H9 (cell line): ENCODE results near the gene POLR2J. TPM values are rescaled to one million over a fixed set of nuclear protein-coding genes. Genes with fewer than 3 reads are reported as not detected.

ENCODE experiments used
- DNase-seq: peaks from one replicate; pipeline ENCODE4 v3.0.0-alpha.2; 2017
- H2AFZ ChIP-seq: one replicate; pipeline ENCODE4 v1.6.1; 2013; ENCODE audit warnings: mild to moderate bottlenecking, low read length, control low read depth, moderate library complexity
- H2AK5ac ChIP-seq: 2 replicates; pipeline ENCODE4 v1.6.1; 2013; ENCODE audit warnings: low read length, control low read depth, mixed read lengths; ENCODE audit not compliant: insufficient read length
- H2BK120ac ChIP-seq: one replicate; pipeline ENCODE4 v1.6.1; 2013; ENCODE audit warnings: low read depth, mild to moderate bottlenecking, low read length, control low read depth, inconsistent platforms; ENCODE audit not compliant: poor library complexity, severe bottlenecking
- H2BK12ac ChIP-seq: 2 replicates; pipeline ENCODE4 v1.6.1; 2013; ENCODE audit warnings: low read length, control low read depth, mixed read lengths, low read depth; ENCODE audit not compliant: insufficient read length
- H2BK15ac ChIP-seq: 2 replicates; pipeline ENCODE4 v1.6.1; 2013; ENCODE audit warnings: low read depth, low read length, control low read depth
- H2BK20ac ChIP-seq: one replicate; pipeline ENCODE4 v1.6.1; 2013; ENCODE audit warnings: low read depth, mild to moderate bottlenecking, low read length, control low read depth, inconsistent platforms; ENCODE audit not compliant: poor library complexity, severe bottlenecking
- H2BK5ac ChIP-seq: 2 replicates; pipeline ENCODE4 v1.6.1; 2013; ENCODE audit warnings: low read length, control low read depth, mixed read lengths; ENCODE audit not compliant: insufficient read length
- H3K14ac ChIP-seq: 2 replicates; pipeline ENCODE4 v1.6.1; 2013; ENCODE audit warnings: low read length, control low read depth; ENCODE audit not compliant: insufficient read depth
- H3K18ac ChIP-seq: 2 replicates; pipeline ENCODE4 v1.6.1; 2013; ENCODE audit warnings: low read depth, mild to moderate bottlenecking, mixed read lengths, low read length, control low read depth; ENCODE audit not compliant: insufficient read length
- H3K23ac ChIP-seq: 2 replicates; pipeline ENCODE4 v1.6.1; 2013; ENCODE audit warnings: low read length, control low read depth, mixed read lengths, low read depth; ENCODE audit not compliant: insufficient read length
- H3K23me2 ChIP-seq: 2 replicates; pipeline ENCODE4 v1.6.1; 2013; ENCODE audit warnings: low read depth, mild to moderate bottlenecking, mixed read lengths, low read length, control low read depth; ENCODE audit not compliant: insufficient read length, poor library complexity, severe bottlenecking
- H3K27ac ChIP-seq: 2 replicates; pipeline ENCODE4 v1.5.1; 2013; ENCODE audit warnings: low read length, control low read depth, mixed read lengths, low read depth; ENCODE audit not compliant: insufficient read length
- H3K27me3 ChIP-seq: 2 replicates; pipeline ENCODE4 v1.6.1; 2013; ENCODE audit warnings: low read length, control low read depth, inconsistent platforms; ENCODE audit not compliant: insufficient read depth
- H3K4ac ChIP-seq: 2 replicates; pipeline ENCODE4 v1.6.1; 2013; ENCODE audit warnings: low read depth, mild to moderate bottlenecking, control low read depth, inconsistent platforms, low read length, moderate library complexity
- H3K4me1 ChIP-seq: 2 replicates; pipeline ENCODE4 v1.6.1; 2013; ENCODE audit warnings: low read length, control low read depth, inconsistent platforms; ENCODE audit not compliant: insufficient read depth
- H3K4me2 ChIP-seq: 2 replicates; pipeline ENCODE4 v1.6.1; 2013; ENCODE audit warnings: low read length, control low read depth, mixed read lengths; ENCODE audit not compliant: insufficient read length, insufficient read depth
- H3K56ac ChIP-seq: 2 replicates; pipeline ENCODE4 v1.6.1; 2013; ENCODE audit warnings: low read depth, mild to moderate bottlenecking, mixed read lengths, low read length, control low read depth; ENCODE audit not compliant: insufficient read length
- H3K79me1 ChIP-seq: 2 replicates; pipeline ENCODE4 v1.6.1; 2013; ENCODE audit warnings: low read depth, mild to moderate bottlenecking, moderate library complexity, low read length, control low read depth, inconsistent platforms; ENCODE audit not compliant: insufficient read depth, poor library complexity, severe bottlenecking
- H3K79me2 ChIP-seq: 2 replicates; pipeline ENCODE4 v1.6.1; 2013; ENCODE audit warnings: low read length, control low read depth, inconsistent platforms; ENCODE audit not compliant: insufficient read depth
- H3K9ac ChIP-seq: 2 replicates; pipeline ENCODE4 v1.6.1; 2013; ENCODE audit warnings: low read length, control low read depth, mixed read lengths; ENCODE audit not compliant: insufficient read length; ENCODE audit errors: extremely low read depth
- H3K9me3 ChIP-seq: one replicate; pipeline ENCODE4 v1.6.1; 2013; ENCODE audit warnings: low read depth, low read length, inconsistent platforms; ENCODE audit not compliant: control insufficient read depth
- H3T11ph ChIP-seq: one replicate; pipeline ENCODE4 v1.6.1; 2013; ENCODE audit warnings: mild to moderate bottlenecking, low read length, control low read depth, inconsistent platforms
- H4K20me1 ChIP-seq: one replicate; pipeline ENCODE4 v1.6.1; 2013; ENCODE audit not compliant: control insufficient read depth, insufficient read length, insufficient read depth
- H4K5ac ChIP-seq: 2 replicates; pipeline ENCODE4 v1.6.1; 2013; ENCODE audit warnings: low read depth, mild to moderate bottlenecking, mixed read lengths, low read length, control low read depth; ENCODE audit not compliant: insufficient read length
- H4K8ac ChIP-seq: replicated peaks from 2 replicates; pipeline ENCODE4 v1.6.1; 2013; ENCODE audit warnings: low read length, control low read depth, mixed read lengths, low read depth; ENCODE audit not compliant: insufficient read length
- H4K91ac ChIP-seq: 2 replicates; pipeline ENCODE4 v1.6.1; 2013; ENCODE audit warnings: low read depth, mild to moderate bottlenecking, moderate library complexity, mixed read lengths, low read length, control low read depth; ENCODE audit not compliant: insufficient read length
- H3K27ac Mint-ChIP-seq, 3 experiments: 2 replicates in 2 of 3; 3 replicates in 1 of 3; pipeline ENCODE4 v1.8.0; 2020 to 2021; ENCODE audit warnings: mixed read lengths in 3 of 3, mild to moderate bottlenecking in 1 of 3, moderate library complexity in 1 of 3
- H3K27me3 Mint-ChIP-seq: 2 replicates; pipeline ENCODE4 v1.8.0; 2021; ENCODE audit warnings: low read depth, mild to moderate bottlenecking, moderate library complexity, mixed read lengths
- H3K36me3 Mint-ChIP-seq, 3 experiments: 2 replicates in 2 of 3; 3 replicates in 1 of 3; pipeline ENCODE4 v1.8.0; 2020 to 2021; ENCODE audit warnings: low read depth in 3 of 3, mixed read lengths in 3 of 3; ENCODE audit not compliant: insufficient read depth in 1 of 3
- H3K4me1 Mint-ChIP-seq, 2 experiments: 2 replicates each; pipeline ENCODE4 v1.8.0; 2020; ENCODE audit warnings: mixed read lengths in 2 of 2
- H3K4me3 Mint-ChIP-seq, 2 experiments: 2 replicates in 1 of 2; 3 replicates in 1 of 2; pipeline ENCODE4 v1.8.0; 2020 to 2021; ENCODE audit warnings: mild to moderate bottlenecking in 2 of 2, mixed read lengths in 2 of 2, moderate library complexity in 1 of 2
- H3K9me3 Mint-ChIP-seq, 2 experiments: 2 replicates in 1 of 2; 3 replicates in 1 of 2; pipeline ENCODE4 v1.8.0; 2020; ENCODE audit warnings: mild to moderate bottlenecking in 2 of 2, mixed read lengths in 2 of 2, moderate library complexity in 1 of 2
- CTCF ChIP-seq: fragments of 200-600 bp; sonication (generic); conservative IDR thresholded peaks from 3 replicates; pipeline ENCODE4 v1.8.0; 2021; ENCODE audit warnings: antibody characterized with exemption, mild to moderate bottlenecking
- WGBS: extraction: QIAGEN DNeasy Blood & Tissue Kit; methylation state at CpG from one replicate; pipeline ENCODE4 v1.1.7; 2013; ENCODE audit warnings: missing lambda C conversion rate, low lambda C conversion rate, mixed read lengths; ENCODE audit not compliant: insufficient read length; ENCODE audit errors: extremely low coverage; 5-methylcytosine and 5-hydroxymethylcytosine counted together
- total RNA-seq: library from RNA; stranded (reverse); gene quantifications from 2 replicates; pipeline ENCODE4 v1.2.1, GENCODE V29; 2021

The POLR2J gene
- total RNA-seq, 1 experiment from 2014 or later: 58.5 TPM

- H3K4me1 Mint-ChIP-seq: peaks cover 10 to 12% of the 10 kb centered on the region in 2 experiments
- no peaks in the 10 kb centered on the region for H3K27me3 ChIP-seq
Observed at GRCh38 chr7:102446387-102447156, 32.1 kb downstream of the POLR2J start.

More at GRCh38 chr7:102446387-102447156, 32.1 kb downstream of the POLR2J start:
- Histone ChIP-seq H2AK5ac (no peak overlapping the region), H2BK15ac (no peak overlapping the region), H2BK120ac (no peak overlapping the region), H4K5ac (no peak overlapping the region), H2BK12ac (no peak overlapping the region), H4K91ac (no peak overlapping the region), H3K14ac (no peak overlapping the region), H3K4me2 (no peak overlapping the region), H2BK20ac (no peak overlapping the region), H3K18ac (no peak overlapping the region), H3K56ac (no peak overlapping the region), H3K9ac (no peak overlapping the region), H3K4me1 (no peaks in the 10 kb centered on the region; the same call in 1 of the 2 replicates), H4K8ac (no peak overlapping the region), H3K23me2 (no peaks in the 10 kb centered on the region), H2AFZ (no peak overlapping the region), H3K27ac (no peak overlapping the region), H3K9me3 (no peaks in the 10 kb centered on the region), H3K4ac (no peak overlapping the region), H4K20me1 (no peaks in the 10 kb centered on the region), H3K79me2 (no peaks in the 10 kb centered on the region), H3T11ph (no peak overlapping the region), H3K23ac (no peak overlapping the region), H2BK5ac (no peak overlapping the region), H3K79me1 (no peaks in the 10 kb centered on the region)
- Mint-ChIP-seq H3K27ac (no peak overlapping the region), H3K9me3 (no peaks in the 10 kb centered on the region), H3K27me3 (no peaks in the 10 kb centered on the region), H3K4me3 (no peak overlapping the region), H3K36me3 (peaks cover 3 to 27% (median 6%) of the 10 kb centered on the region in 3 experiments; a peak in 6 of 7 replicates)
- WGBS: no CpG with 5 or more reads among the region's 41 CpGs
- DNase-seq: no peak
- TF ChIP-seq CTCF: no peak
